Loucy (cell line): ENCODE data around the gene FOXD1.

Source experiments
- EZH2phosphoT487 ChIP-seq: fragments of 200-600 bp; IDR thresholded peaks from 2 replicates; pipeline ENCODE4 v1.6.1; 2018; ENCODE audit warnings: antibody characterized with exemption, mild to moderate bottlenecking, moderate library complexity, borderline replicate concordance
- TF ChIP-seq, protein P1 (sequence below): fragments of 200-600 bp; sonication (generic); conservative IDR thresholded peaks from 2 replicates; pipeline ENCODE4 v1.5.1; 2014; ENCODE audit warnings: mild to moderate bottlenecking, antibody characterized with exemption, low read length

DNA sequence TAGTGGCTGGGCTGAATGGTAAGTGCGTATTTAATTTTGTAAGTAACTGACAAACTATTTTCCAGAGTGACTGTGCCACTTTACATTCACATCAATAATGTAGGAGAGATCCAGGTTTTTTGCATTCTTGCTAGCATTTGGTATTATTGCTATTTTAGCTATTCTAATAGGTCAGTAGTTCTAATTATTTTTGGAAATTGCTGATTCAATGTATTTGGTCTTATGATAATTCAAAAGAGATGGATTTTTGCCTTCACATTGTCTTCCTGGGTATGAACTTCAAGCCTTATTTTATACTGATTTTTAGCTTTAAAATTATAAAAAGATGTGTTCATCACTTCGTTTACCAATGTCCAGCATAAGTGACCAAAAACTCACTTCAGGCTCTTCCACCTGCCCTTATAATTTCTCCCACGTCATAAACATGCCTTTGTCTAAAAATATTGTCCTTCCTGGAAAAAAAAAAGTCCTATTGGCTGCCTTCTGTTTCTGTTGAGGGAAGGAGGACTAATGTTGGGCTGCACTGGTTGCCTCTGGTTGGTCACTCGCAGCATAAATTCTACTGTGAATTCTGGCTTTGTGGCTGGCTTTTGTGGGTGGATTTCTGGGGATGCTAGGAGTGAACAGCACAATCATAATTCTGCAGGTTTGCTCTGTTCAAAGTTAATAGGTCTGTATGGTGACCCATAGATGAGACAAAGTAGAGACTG, 15.2 kb downstream of the FOXD1 start:
- TF ChIP-seq, protein P1, sequence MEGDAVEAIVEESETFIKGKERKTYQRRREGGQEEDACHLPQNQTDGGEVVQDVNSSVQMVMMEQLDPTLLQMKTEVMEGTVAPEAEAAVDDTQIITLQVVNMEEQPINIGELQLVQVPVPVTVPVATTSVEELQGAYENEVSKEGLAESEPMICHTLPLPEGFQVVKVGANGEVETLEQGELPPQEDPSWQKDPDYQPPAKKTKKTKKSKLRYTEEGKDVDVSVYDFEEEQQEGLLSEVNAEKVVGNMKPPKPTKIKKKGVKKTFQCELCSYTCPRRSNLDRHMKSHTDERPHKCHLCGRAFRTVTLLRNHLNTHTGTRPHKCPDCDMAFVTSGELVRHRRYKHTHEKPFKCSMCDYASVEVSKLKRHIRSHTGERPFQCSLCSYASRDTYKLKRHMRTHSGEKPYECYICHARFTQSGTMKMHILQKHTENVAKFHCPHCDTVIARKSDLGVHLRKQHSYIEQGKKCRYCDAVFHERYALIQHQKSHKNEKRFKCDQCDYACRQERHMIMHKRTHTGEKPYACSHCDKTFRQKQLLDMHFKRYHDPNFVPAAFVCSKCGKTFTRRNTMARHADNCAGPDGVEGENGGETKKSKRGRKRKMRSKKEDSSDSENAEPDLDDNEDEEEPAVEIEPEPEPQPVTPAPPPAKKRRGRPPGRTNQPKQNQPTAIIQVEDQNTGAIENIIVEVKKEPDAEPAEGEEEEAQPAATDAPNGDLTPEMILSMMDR: no peak
- TF ChIP-seq EZH2phosphoT487: no peak
